NCI-H524 (cell line): Measurements from ENCODE around the gene RPL7A.
A peak's percentile ranks its signal among the peaks of the same experiment; 100 is the strongest.

Source experiments
- DNase-seq, 2 experiments: peaks; one replicate each; lab custom pipeline; 2025; lab: John Stamatoyannopoulos, UW

Gene RPL7A

DNA sequence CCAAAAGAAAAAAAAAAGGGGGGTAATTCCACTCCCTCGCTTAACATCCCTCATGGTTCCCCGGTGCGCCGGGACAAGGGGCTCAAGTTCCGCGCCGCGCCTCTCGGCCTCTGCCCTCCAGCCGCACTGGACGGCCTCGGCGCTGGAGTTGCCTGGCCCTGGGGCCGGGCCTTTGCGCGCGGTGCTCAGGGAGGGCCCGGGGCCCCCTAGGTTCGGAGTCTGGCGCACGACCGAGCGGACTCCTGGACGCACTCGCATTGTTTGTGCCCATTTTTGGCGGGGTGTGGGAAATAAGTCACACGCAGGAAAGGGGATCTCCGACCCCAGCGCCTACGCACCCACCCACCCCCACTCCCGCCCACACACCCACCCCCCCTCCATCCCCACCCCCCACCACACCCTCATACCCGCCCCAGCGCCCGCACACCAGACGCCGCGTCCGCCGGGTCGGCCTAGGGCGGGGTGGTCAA lies 468 bp upstream of the RPL7A start:
- peak in 1 of 2 experiments; percentile 45 for DNase-seq

DNA sequence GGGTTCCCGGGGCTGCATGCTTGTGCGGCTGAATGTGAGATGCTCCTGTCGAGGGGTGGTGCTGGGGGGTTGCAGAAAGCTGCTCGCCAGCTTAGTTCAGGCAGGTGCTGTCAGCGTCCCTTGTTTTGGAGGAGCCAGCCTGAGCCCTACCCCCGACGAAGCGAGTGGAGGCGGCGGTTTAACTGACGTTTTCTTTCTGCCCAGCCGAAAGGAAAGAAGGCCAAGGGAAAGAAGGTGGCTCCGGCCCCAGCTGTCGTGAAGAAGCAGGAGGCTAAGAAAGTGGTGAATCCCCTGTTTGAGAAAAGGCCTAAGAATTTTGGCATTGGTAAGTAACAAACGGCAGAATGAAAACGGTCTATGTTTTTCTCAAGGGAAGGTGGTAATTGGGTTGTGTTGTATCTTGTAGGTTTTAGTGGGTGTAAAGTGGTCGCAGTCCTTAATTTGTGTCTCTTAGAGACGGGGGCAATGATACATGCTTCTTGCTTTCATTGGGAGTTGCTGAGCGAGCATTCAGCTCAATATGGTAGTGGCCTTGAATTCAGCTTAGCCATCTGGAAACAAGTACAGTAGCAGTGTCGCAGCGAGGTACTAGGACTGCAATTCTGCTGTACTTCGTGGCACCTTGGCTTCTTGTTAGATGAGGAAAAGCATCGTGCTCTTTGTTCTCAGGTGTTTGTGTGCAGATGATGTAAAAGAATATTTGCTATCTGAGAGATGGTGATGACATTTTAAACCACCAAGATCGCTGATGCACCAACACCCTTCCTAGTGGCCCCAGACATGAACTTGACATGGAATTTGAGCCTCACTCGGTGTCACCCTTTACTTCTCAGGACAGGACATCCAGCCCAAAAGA lies 928 bp downstream of the RPL7A start:
- DNase-seq = no peak

- DNase-seq = no peak
Observed at GRCh38 chr9:133349965-133350616, 2.1 kb downstream of the RPL7A start.

DNA sequence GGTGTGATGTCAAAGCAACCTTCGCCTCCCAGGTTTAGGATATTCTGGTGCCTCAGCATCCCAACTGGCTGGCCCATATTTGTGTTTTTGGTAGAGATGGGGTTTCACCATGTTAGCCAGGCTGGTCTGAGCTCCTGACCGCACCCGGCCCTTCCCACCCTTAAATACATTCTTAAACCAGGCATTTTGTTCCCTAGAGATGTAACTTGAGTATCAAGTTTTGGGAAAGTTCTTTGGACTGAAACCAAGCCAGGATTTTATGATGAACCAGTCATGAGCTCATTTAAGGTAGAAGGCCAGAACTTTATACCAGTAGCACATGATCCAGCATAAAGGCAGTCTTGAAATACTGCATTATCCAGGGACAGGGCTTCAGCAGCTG lies 3.5 kb downstream of the RPL7A start:
- no peak for DNase-seq

DNA sequence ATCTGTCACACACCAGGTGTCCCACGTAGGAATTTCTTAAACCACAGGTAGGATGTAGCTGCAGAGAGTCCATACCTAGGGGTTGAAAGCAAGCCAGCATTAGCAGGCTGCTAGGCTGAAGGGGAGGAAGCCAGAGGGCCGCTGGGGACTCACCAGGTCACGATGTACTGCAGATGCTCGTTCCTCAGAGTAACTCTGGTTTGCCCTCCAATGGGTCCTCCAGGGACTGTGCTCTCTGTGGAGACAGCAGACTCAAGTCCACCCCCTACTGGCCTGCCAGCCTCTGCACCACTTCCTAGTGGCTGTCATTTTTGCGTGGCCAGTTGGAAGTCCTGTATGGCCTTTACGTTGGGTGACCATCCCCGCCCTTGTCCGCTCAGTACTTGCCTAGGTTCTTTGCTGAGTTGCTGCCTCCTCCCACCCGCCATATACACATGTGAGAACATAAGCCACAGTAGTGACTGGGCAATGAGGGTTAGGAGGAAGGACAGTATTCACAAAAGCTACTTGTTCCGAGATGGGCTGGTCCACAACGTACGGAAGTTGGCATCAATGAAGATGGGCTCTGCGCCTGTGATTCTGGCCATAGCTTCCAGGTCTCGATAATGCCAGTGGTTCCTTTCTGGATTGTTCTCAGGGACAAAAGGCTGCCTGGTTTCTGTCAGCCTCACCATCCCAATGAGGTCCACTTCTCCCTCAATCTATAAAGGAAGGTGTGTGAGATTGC lies 4.1 kb downstream of the RPL7A start:
- peak in 1 of 2 experiments; percentile 72 for DNase-seq

DNA sequence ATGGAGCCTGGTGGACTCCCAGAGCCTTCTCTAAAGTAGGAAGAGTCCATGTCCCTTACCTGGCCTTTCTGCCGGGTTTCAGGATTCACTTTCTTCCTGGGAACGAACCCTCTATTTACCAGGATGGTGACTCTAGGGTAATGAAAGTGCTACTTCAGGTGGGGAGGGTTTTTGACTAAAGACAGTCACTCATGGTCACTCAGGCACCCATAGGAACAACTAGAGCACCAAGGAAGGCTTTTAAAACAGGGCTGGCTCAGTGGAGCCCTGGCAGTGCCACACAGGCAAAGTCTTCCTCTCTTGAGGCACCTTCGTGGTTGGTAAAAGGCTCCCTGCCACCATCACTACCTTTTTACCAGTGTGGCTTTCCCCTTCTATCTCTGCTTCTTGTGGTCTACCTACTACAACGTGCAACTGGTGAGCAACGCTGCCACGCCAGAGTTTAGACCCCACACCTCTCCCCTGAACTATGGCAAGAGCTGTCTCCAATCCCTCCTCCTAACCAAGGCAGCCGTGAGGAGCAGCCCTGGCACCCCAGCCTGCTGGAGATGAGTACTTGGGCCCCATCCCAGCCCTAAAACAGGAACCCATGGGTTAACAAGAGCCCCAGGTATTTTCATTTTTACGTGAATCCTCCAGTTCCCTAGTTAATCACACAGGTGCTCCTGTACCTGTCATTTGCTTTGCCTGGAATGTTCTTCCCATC lies 4.8 kb downstream of the RPL7A start:
- DNase-seq = peak in 1 of 2 experiments; percentile 38

- no peak for DNase-seq
Observed at GRCh38 chr9:133353548-133353947, 5.5 kb downstream of the RPL7A start.

GRCh38 chr9:133354766-133355165 lies 6.7 kb downstream of the RPL7A start:
- peak in 1 of 2 experiments; percentile 38 for DNase-seq

DNA sequence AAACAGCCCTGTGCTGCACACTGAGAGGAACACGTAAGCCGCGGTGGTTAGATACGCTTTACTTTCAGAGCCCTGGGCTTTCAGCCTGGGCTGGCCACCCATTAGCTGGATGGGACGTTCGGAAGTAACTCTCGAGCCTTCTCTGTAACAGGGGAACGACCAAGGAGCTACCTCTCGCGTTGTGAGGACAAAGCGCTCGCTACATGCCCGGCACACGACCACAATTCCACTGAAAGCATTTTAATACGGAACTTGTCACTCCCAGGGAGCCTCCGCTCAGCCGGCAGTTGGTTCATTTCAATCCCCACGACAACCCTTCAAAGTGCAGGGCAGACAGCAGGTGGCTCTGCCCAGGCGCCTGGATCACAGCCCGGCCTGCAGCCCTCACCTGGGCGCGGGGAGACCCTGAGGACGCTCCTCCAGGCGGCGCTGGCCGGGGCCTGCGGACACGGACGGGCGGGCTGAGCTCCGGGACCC lies 7.9 kb downstream of the RPL7A start:
- DNase-seq = peak in 1 of 2 experiments; percentile 40

- DNase-seq = peak; percentile 39 to 79
Observed at GRCh38 chr9:133356391-133357091, 8.5 kb downstream of the RPL7A start, which contains the start of the genes SURF1 and SURF2. TSS of gene SURF1 (minus strand) at chr9:133356487. CDS start at chr9:133356453, 34 bp downstream. TSS of gene SURF2 (plus strand) at chr9:133356550. CDS start at chr9:133356593, 43 bp downstream.

DNA sequence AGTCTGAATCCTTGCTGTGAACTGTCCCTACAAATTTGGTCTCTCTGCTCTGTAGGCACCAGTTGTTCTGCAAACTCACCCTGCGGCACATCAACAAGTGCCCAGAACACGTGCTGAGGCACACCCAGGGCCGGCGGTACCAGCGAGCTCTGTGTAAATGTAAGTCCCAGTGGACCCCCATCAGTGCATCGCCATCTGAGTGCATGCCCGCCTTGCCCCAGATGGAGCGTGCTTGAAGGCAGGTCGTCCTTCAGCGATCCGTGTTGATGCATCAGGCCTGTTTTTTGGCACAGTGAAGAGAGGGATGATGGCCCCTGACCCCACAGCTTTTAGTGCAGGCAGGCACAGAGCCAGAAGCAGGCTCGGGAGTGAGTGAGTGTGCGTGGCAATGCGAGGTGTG lies 9.6 kb downstream of the RPL7A start:
- no peak for DNase-seq

- peak; percentile 27 to 88 for DNase-seq
Observed at GRCh38 chr9:133359399-133360175, 11.6 kb downstream of the RPL7A start.

- peak in 1 of 2 experiments; percentile 45 for DNase-seq
Observed at GRCh38 chr9:133360400-133361393, 12.7 kb downstream of the RPL7A start.

DNA sequence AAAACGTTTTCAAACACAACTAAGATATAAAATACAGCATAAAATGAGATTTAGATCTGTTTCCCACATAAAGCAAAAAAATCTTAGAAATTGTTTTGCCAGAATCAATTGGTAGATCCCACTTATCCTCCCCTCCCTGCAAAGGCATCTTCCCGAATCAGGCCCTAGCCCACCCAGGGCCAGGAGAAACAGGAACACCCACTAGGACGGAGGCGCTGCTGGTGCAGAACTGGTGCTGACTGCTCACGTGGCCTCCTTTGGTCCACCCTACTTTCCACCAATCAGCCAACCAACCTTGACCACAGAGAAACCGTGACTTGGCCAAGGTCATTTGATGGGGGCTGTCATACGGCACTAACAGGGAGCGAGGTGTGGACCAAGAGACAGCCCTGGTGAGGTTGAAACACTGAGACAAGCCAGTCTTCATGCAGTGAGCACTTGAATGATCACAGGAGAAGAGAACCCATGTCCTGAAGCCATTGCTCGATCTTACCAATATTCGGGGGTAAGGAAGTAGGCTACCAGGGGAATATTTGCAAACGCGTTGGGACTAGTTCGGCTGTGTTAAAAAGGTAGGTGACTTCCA lies 13.6 kb downstream of the RPL7A start:
- no peak for DNase-seq

GRCh38 chr9:133362359-133363044 lies 14.5 kb downstream of the RPL7A start:
- DNase-seq = no peak

DNA sequence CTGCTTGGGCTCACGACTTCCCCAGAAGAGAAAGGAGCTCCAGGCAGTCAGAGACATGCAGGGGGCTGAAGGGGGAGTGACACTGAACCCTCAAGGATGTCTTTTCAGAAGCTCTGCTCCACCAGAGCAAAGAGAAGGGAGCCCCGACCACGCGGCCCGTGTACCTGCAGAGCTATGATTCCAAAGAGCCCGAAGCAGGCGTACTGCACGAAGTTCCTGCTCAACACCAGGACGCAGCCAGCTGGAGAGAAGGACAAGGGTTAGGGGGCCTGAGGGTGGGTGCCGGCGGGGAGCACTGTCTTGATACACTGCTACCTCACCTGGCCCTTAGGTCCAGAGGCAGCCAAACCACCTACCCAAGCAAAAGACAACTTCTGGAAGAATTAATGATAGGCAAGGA lies 18.4 kb downstream of the RPL7A start:
- DNase-seq = no peak

DNA sequence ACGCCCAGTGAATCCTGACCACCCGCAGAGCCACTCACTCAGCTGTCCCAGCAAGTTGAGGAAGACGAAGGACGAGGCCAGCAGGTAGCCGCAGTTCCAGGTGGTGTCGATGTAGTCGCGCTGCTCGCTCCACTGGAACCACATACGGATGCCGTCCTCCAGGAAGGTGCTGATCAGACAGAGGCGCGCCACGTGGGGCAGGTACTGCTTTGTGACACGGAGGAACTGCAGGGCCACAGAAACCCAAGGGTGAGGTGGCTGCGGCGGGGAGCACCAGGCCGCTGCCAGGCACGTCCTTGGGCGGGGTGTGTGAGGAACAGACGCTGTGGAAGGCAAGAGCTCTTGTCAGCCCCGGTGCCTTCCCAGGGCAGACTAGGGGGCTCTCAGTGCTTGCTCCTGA lies 19.2 kb downstream of the RPL7A start:
- DNase-seq = no peak

DNA sequence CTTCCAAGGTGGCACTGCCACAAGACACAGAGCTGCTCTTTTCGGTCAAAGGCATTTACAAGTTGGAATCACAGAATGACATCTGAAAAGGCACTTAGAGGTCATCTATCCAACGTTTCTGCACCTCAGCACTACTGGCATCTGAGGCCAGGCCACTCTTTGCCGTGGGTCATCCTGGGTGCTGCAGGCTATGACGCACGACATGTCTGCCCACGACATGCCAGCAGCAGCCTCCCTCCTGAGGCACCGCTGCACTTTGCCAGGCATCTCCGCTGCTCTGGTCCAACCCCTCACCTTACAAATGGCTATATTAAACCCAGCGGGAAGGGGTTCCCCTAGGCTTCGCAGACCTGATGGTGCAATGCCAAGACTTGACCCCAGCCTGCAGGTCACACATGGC lies 19.8 kb downstream of the RPL7A start:
- DNase-seq = no peak
